DND-41 (cell line): Measurements from ENCODE around the gene MATK.

Source experiments
- EZH2 ChIP-seq: IDR thresholded peaks from 3 replicates; pipeline ENCODE4 v1.6.1; 2012; ENCODE audit warnings: borderline replicate concordance, low read depth, mild to moderate bottlenecking, moderate library complexity, low read length, inconsistent platforms; ENCODE audit not compliant: severe bottlenecking
- TF ChIP-seq, protein P1 (sequence below): IDR thresholded peaks from 2 replicates; pipeline ENCODE4 v1.5.1; 2012; ENCODE audit warnings: borderline replicate concordance, low read length, moderate library complexity, mild to moderate bottlenecking; ENCODE audit not compliant: poor library complexity, severe bottlenecking; ENCODE audit errors: extremely low read depth

DNA sequence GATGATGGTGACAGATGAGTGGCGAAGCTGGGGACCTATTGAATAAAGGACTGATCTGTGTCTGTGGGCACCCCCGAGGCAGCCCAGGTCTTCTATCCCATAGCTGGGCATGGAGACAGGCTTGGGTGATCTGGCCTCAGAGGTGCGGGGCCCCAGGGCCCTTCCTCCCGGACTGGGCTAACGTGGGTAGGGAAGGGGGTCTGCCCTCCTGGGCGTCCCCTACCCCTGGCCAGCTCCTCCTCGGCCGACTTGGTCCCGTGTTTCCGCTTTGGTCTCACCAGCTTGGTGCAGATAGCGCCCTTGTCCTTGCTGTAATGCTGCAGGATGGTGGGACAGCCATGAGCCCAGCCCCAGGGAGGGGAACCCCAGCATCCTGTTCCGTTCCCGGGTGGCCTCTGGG is 3.3 kb downstream of the MATK start:
- TF ChIP-seq EZH2: no peak
- TF ChIP-seq, protein P1, sequence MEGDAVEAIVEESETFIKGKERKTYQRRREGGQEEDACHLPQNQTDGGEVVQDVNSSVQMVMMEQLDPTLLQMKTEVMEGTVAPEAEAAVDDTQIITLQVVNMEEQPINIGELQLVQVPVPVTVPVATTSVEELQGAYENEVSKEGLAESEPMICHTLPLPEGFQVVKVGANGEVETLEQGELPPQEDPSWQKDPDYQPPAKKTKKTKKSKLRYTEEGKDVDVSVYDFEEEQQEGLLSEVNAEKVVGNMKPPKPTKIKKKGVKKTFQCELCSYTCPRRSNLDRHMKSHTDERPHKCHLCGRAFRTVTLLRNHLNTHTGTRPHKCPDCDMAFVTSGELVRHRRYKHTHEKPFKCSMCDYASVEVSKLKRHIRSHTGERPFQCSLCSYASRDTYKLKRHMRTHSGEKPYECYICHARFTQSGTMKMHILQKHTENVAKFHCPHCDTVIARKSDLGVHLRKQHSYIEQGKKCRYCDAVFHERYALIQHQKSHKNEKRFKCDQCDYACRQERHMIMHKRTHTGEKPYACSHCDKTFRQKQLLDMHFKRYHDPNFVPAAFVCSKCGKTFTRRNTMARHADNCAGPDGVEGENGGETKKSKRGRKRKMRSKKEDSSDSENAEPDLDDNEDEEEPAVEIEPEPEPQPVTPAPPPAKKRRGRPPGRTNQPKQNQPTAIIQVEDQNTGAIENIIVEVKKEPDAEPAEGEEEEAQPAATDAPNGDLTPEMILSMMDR: no peak
